ENCODE data around the gene LCOR.

DNA sequence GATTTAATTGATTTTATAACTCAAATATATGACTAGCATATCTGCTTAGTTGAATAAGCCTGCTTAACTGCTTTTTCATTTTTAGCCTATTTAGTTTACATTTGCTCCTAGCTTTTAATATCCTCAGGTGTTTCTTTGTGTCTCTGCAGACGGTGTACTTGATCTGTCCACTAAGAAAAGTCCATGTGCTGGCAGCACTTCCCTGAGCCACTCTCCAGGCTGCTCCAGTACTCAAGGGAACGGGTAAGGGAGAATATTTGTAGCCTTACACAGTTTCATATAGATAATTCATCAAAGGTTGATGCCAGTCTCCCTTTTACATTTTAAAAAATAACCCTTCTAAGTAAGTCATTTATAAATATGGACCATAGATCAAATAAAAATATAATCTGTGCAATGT lies 119.9 kb downstream of the LCOR start:
- TF ChIP-seq, protein P1, sequence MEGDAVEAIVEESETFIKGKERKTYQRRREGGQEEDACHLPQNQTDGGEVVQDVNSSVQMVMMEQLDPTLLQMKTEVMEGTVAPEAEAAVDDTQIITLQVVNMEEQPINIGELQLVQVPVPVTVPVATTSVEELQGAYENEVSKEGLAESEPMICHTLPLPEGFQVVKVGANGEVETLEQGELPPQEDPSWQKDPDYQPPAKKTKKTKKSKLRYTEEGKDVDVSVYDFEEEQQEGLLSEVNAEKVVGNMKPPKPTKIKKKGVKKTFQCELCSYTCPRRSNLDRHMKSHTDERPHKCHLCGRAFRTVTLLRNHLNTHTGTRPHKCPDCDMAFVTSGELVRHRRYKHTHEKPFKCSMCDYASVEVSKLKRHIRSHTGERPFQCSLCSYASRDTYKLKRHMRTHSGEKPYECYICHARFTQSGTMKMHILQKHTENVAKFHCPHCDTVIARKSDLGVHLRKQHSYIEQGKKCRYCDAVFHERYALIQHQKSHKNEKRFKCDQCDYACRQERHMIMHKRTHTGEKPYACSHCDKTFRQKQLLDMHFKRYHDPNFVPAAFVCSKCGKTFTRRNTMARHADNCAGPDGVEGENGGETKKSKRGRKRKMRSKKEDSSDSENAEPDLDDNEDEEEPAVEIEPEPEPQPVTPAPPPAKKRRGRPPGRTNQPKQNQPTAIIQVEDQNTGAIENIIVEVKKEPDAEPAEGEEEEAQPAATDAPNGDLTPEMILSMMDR (IDR thresholded peaks at IDR 0.05): no peak
- TF ChIP-seq POLR2A (IDR thresholded peaks at IDR 0.05): no peak
